CD4-positive, CD25-positive, alpha-beta regulatory T cell (primary cell): ENCODE data around the gene WNK2. TPM values are rescaled to one million over a fixed set of nuclear protein-coding genes. Genes with fewer than 3 reads are reported as not detected.
"Not testable (repeated sequence)": the region's sequence is repeated elsewhere in the genome, so short reads cannot be mapped to it uniquely, and the experiment has no call there.

Source experiments
- ATAC-seq, 2 donors: fragments of 150-1000 bp; cut with Tn5 transposase; one replicate each; pipeline ENCODE4 v1.10.0; 2021; ENCODE audit warnings: low read depth in 2 of 2, moderate number of reproducible peaks in 2 of 2, moderate library complexity in 1 of 2
- DNase-seq, 3 donors: peaks; one replicate each; pipeline versions ENCODE4 v3.0.0 to v3.0.0-alpha.2; 2012 to 2022; ENCODE audit warnings: mixed read lengths in 1 of 3
- H3K27ac ChIP-seq: one replicate; pipeline ENCODE4 v1.7.0; 2013; ENCODE audit warnings: mild to moderate bottlenecking, low read length; ENCODE audit not compliant: insufficient read depth, poor library complexity, severe bottlenecking
- H3K27me3 ChIP-seq: one replicate; pipeline ENCODE4 v1.7.0; 2013; ENCODE audit warnings: low read length; ENCODE audit not compliant: control insufficient read depth, insufficient read depth
- H3K36me3 ChIP-seq: one replicate; pipeline ENCODE4 v1.7.0; 2013; ENCODE audit warnings: mild to moderate bottlenecking, low read length, moderate library complexity; ENCODE audit not compliant: control insufficient read depth, insufficient read depth
- H3K4me1 ChIP-seq: 2 replicates; pipeline ENCODE4 v1.7.0; 2013; ENCODE audit warnings: mild to moderate bottlenecking, low read length; ENCODE audit not compliant: insufficient read depth, control insufficient read depth, poor library complexity, severe bottlenecking
- H3K4me3 ChIP-seq: one replicate; pipeline ENCODE4 v1.7.0; 2013; ENCODE audit warnings: low read depth, mild to moderate bottlenecking, low read length, moderate library complexity
- H3K9me3 ChIP-seq, 2 experiments: 1 replicate in 1 of 2; 2 replicates in 1 of 2; pipeline ENCODE4 v1.7.0; 2013; ENCODE audit warnings: low read length in 2 of 2, mild to moderate bottlenecking in 1 of 2, moderate library complexity in 1 of 2; ENCODE audit not compliant: control insufficient read depth in 2 of 2
- H3K27ac Mint-ChIP-seq, 3 donors: one replicate each; pipeline ENCODE4 v1.8.0; 2020 to 2022; ENCODE audit warnings: mild to moderate bottlenecking in 3 of 3, mixed read lengths in 3 of 3, moderate library complexity in 2 of 3
- H3K27me3 Mint-ChIP-seq: one replicate; pipeline ENCODE4 v1.8.0; 2022; ENCODE audit warnings: mild to moderate bottlenecking, mixed read lengths
- H3K36me3 Mint-ChIP-seq: one replicate; pipeline ENCODE4 v1.8.0; 2020; ENCODE audit warnings: mixed read lengths
- H3K4me1 Mint-ChIP-seq, 4 donors: one replicate each; pipeline ENCODE4 v1.8.0; 2020 to 2022; ENCODE audit warnings: mixed read lengths in 4 of 4, mild to moderate bottlenecking in 1 of 4
- H3K4me3 Mint-ChIP-seq, 4 donors: one replicate each; pipeline ENCODE4 v1.8.0; 2020 to 2022; ENCODE audit warnings: mild to moderate bottlenecking in 4 of 4, mixed read lengths in 4 of 4, moderate library complexity in 3 of 4
- H3K9me3 Mint-ChIP-seq, 7 donors: one replicate each; pipeline ENCODE4 v1.8.0; 2020 to 2022; ENCODE audit warnings: mixed read lengths in 7 of 7, mild to moderate bottlenecking in 3 of 7, moderate library complexity in 2 of 7
- polyA plus RNA-seq, 4 donors: library from polyadenylated mRNA; unstranded; fragments of 300-500 nt; fragmentation: Illumina TruSeq; gene quantifications; one replicate each; pipeline ENCODE4 v1.2.3, GENCODE V29; 2021
- total RNA-seq: library from RNA; stranded (reverse); gene quantifications from one replicate; pipeline ENCODE4 v1.2.3, GENCODE V29; 2022

Gene WNK2
- total and polyA plus RNA-seq, 5 donors from 2014 or later: 0.22 TPM; not detected in 4

DNA sequence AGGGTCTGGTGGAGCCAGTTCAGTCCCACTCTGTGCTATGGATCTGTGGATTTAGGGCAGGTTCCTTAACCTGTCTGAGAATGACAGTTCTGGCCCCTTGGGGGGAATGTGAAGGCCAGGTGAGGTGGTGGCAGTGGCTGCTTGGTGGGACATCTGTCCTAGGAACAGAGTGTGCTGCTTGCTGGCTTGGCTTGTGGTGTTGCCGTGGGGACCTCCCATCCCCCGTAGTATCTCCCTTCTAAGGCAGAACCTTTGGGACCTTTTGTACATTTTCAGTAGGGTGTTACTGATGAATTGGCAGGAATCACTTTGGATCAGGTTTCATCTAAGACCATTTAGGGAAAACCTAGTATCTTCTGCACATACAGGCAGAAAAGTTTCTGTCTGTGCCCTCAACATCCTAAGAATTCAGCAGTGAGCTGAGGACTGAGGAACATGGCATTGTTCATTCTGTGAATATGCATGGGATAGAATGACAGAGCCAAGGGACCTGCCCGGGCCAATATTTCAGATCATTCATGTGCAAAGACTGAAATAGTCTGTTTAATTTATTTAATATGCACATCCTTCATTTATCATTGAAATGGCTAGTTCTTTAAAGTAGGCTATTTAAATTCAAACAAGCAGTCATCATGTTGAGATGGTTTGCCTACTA lies 64.6 kb downstream of the WNK2 start:
- H3K36me3 Mint-ChIP-seq: no peaks in the 10 kb centered on the region
- DNase-seq (no peak), ATAC-seq (no peak)
- H3K9me3 Mint-ChIP-seq: no peaks in the 10 kb centered on the region
- no peak overlapping the region for H3K4me3 Mint-ChIP-seq
- H3K27ac Mint-ChIP-seq: no peak overlapping the region
- Histone ChIP-seq H3K9me3 (no peaks in the 10 kb centered on the region), H3K4me3 (no peak overlapping the region), H3K4me1 (no peaks in the 10 kb centered on the region), H3K27me3 (no peaks in the 10 kb centered on the region), H3K27ac (no peak overlapping the region), H3K36me3 (no peaks in the 10 kb centered on the region)
- H3K4me1 Mint-ChIP-seq: no peaks in the 10 kb centered on the region
- H3K27me3 Mint-ChIP-seq: peaks cover 4% of the 10 kb centered on the region

DNA sequence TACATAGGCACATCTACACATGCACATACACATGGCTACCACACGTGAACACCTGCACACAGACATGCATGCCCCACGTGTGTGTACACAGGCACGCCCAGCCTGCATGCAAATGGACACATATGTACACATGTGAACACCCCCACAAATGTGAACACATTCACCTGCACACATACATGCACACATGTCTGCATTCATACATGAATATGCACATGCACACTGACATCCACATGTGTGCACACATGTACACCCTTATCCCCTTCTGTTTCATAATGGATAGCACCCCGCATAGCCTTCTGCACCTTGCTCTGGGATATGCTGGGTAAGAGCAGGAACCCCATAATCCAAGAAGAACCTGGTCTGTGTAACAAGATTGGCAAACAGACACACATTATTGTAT lies 66.2 kb downstream of the WNK2 start:
- no peaks in the 10 kb centered on the region for H3K4me1 ChIP-seq
- H3K9me3 Mint-ChIP-seq: no peaks in the 10 kb centered on the region
- no peak overlapping the region for H3K4me3 Mint-ChIP-seq
- no peak overlapping the region for H3K27ac ChIP-seq
- no peak overlapping the region for H3K27ac Mint-ChIP-seq
- no peak overlapping the region for H3K4me3 ChIP-seq
- H3K4me1 Mint-ChIP-seq: no peaks in the 10 kb centered on the region
- H3K36me3 Mint-ChIP-seq: no peaks in the 10 kb centered on the region
- H3K36me3 ChIP-seq: no peaks in the 10 kb centered on the region
- H3K27me3 ChIP-seq: no peaks in the 10 kb centered on the region
- H3K27me3 Mint-ChIP-seq: peaks cover 4% of the 10 kb centered on the region
- DNase-seq: no peak
- H3K9me3 ChIP-seq: no peaks in the 10 kb centered on the region
- ATAC-seq: no peak

DNA sequence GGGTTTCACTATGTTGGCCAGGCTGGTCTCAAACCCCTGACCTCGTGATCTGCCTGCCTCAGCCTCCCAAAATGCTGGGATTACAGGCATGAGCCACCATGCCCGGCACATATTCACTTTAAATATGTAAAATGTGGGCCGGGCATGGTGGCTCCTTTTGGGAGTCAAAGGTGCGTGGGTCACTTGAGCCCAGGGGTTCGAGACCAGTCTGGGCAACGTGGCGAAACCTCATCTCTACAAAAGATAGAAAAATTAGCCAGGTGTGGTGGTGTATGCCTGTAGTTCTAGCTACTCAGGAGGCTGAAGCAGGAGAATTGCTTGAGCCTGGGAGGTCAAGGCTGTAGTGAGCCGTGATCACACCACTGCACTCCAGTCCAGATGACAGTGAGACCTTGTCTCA lies 67.4 kb downstream of the WNK2 start:
- H3K4me3 Mint-ChIP-seq, DNase-seq, ATAC-seq, H3K27me3 Mint-ChIP-seq, H3K4me1 ChIP-seq, H3K9me3 Mint-ChIP-seq, H3K36me3 ChIP-seq, H3K27ac Mint-ChIP-seq, H3K9me3 ChIP-seq, H3K27ac ChIP-seq, H3K4me1 Mint-ChIP-seq, H3K27me3 ChIP-seq, H3K4me3 ChIP-seq, H3K36me3 Mint-ChIP-seq: not testable (repeated sequence)

DNA sequence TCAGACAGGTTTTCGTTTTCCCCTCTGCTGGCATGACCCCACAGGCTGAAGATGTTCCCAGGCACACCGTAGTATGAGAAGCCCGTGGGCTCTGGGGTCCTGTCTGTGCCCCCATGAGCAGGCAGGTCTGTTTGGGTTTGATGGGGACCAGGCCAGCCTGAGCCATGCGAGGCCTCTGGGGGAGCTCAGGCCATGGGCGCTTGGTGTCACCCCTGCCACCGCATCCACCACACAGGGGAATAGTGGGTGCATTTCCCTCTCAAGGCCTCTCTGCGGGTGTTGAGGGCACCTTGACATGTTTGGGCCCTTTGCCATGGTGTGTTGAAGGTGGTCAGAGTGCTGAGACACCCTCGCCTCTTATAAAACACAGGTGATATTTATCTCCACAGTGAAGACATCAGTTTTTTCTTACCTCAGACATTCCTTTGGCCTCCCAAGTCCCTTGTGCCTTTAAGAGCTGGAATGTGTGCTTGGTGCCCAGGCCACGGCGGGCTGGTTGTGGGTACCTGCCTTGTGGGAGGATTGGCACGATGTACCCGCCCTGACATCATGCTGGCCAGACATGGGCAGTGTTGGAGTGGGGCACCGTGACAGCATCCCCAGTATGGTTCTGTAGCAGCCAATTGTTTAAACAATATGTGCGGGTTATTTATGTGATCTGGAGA lies 68.3 kb downstream of the WNK2 start:
- no peak overlapping the region for H3K27ac Mint-ChIP-seq
- no peaks in the 10 kb centered on the region for H3K9me3 Mint-ChIP-seq
- DNase-seq (no peak), ATAC-seq (no peak)
- H3K4me3 ChIP-seq: no peak overlapping the region
- peaks cover 4% of the 10 kb centered on the region for H3K27me3 Mint-ChIP-seq
- no peak overlapping the region for H3K4me3 Mint-ChIP-seq
- no peaks in the 10 kb centered on the region for H3K4me1 Mint-ChIP-seq
- no peaks in the 10 kb centered on the region for H3K36me3 Mint-ChIP-seq
- no peak overlapping the region for H3K27ac ChIP-seq
- H3K4me1 ChIP-seq: no peaks in the 10 kb centered on the region
- H3K9me3 ChIP-seq: no peaks in the 10 kb centered on the region
- H3K36me3 ChIP-seq: no peaks in the 10 kb centered on the region
- no peaks in the 10 kb centered on the region for H3K27me3 ChIP-seq

DNA sequence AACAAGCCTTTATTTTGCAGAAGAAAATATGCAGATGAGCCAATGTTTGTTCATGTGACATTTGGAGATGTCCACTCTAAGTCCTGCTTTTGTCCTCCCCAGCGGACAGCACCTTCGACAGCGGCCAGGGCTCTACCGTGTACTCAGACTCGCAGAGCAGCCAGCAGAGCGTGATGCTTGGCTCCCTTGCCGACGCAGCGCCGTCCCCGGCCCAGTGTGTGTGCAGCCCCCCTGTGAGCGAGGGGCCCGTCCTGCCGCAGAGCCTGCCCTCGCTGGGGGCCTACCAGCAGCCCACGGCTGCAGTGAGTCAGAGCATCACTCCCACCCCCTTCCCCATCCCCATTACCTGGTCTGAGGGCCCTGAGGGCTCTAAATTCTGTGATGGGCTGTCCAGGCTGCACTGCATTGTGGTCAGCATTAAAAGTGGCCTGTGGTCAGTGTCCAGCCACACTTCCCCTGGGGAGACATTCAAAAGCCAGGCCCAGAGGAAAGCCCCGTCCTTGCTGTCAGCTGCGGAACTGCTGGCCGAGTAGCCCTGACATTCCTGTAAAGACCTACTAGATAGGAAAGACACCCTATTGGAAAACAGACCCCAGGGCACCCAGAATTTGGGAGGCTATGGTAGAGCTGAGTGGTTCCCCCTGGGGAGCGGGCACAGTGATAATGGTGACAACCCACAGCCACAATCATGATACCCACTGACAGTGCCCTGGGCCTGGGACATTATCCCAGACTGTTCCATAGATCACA lies 69.0 kb downstream of the WNK2 start:
- Mint-ChIP-seq H3K27ac (no peak overlapping the region), H3K4me1 (no peaks in the 10 kb centered on the region), H3K4me3 (no peak overlapping the region), H3K36me3 (no peaks in the 10 kb centered on the region), H3K27me3 (peaks cover 4% of the 10 kb centered on the region), H3K9me3 (no peaks in the 10 kb centered on the region)
- Histone ChIP-seq H3K4me3 (no peak overlapping the region), H3K4me1 (no peaks in the 10 kb centered on the region), H3K9me3 (no peaks in the 10 kb centered on the region), H3K36me3 (no peaks in the 10 kb centered on the region), H3K27me3 (no peaks in the 10 kb centered on the region), H3K27ac (no peak overlapping the region)
- no peak for DNase-seq
- no peak for ATAC-seq

DNA sequence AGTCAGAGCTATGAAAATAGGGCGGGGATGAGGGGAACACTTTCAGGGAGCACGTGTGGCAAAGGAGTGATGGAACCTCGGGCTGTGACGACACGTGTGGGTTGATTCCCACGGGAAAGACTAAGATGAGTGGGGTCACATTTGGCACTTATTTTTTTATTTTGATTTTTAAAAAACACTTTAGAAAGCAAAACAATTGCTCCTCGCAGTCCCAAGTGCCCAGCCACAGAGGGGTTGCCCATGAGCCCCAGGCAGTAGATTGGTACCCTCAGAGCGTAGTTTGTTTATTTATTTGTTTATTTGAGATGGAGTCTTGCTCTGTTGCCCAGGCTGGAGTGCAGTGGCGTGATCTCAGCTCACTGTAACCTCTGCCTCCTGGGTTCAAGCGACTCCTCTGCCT lies 69.7 kb downstream of the WNK2 start:
- H3K4me3 ChIP-seq: no peak overlapping the region
- no peaks in the 10 kb centered on the region for H3K9me3 ChIP-seq
- Mint-ChIP-seq H3K9me3 (no peaks in the 10 kb centered on the region), H3K27ac (peak overlapping the region in 1 of 3 donors; percentile 45), H3K4me1 (no peaks in the 10 kb centered on the region), H3K36me3 (no peaks in the 10 kb centered on the region), H3K4me3 (no peak overlapping the region), H3K27me3 (peaks cover 4% of the 10 kb centered on the region)
- no peaks in the 10 kb centered on the region for H3K4me1 ChIP-seq
- no peak overlapping the region for H3K27ac ChIP-seq
- no peaks in the 10 kb centered on the region for H3K27me3 ChIP-seq
- no peak for ATAC-seq
- no peak for DNase-seq
- no peaks in the 10 kb centered on the region for H3K36me3 ChIP-seq

DNA sequence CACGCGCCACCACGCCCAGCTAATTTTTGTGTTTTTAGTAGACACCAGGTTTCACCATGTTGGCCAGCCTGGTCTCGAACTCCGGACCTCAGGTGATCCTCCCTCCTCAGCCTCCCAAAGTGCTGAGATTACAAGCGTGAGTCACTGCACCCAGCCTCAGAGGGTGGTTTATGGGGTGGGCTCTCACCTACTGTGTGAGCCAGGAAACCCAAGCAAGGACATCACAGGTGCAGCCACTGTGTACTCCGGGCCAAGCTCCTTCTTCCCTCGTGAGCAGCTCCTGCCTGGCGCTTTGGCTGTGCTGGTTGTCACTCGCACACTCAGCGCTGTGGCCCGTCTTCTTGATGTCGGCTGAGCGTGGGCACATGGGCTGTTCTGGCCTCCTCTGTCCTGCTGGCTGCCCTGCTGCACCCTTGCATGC lies 70.1 kb downstream of the WNK2 start:
- no peak overlapping the region for H3K27ac Mint-ChIP-seq
- DNase-seq: no peak
- no peak overlapping the region for H3K4me3 Mint-ChIP-seq

More for the DNA sequence above, 70.1 kb downstream of the WNK2 start:
- Histone ChIP-seq H3K9me3 (no peaks in the 10 kb centered on the region), H3K27me3 (no peaks in the 10 kb centered on the region), H3K36me3 (no peaks in the 10 kb centered on the region), H3K27ac (no peak overlapping the region), H3K4me1 (no peaks in the 10 kb centered on the region), H3K4me3 (no peak overlapping the region)
- Mint-ChIP-seq H3K4me1 (no peaks in the 10 kb centered on the region), H3K9me3 (no peaks in the 10 kb centered on the region), H3K27me3 (peaks cover 4% of the 10 kb centered on the region), H3K36me3 (no peaks in the 10 kb centered on the region)
- no peak for ATAC-seq
